CD4-positive, alpha-beta T cell treated with Interleukin-15 for 4 hours (primary cell): ENCODE results near the gene HEATR1.

ENCODE experiments used
- DNase-seq: peaks from one replicate; pipeline ENCODE4 v3.0.0-alpha.2; 2020; ENCODE audit warnings: low spot score

The HEATR1 gene

DNA sequence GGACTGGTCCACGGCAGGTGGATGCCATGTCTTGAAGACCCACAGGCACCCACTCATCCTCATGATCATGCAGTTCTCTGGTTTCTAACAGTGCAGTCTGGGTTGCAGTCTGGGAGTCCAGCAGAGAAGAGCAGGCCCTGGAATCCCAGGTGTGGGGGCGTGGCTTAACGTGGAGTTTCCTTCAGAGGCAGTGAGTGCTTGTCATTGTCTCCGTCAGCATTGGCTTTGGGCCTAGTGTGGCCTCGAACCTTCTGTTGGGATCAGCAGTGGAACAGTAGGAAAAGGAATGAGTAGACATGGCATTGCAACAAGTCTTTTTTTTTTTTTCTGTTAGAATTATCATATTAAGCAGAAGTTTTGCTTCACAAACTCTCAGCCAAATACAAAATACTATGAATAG is 67.8 kb downstream of the HEATR1 start:
- no peak for DNase-seq

DNA sequence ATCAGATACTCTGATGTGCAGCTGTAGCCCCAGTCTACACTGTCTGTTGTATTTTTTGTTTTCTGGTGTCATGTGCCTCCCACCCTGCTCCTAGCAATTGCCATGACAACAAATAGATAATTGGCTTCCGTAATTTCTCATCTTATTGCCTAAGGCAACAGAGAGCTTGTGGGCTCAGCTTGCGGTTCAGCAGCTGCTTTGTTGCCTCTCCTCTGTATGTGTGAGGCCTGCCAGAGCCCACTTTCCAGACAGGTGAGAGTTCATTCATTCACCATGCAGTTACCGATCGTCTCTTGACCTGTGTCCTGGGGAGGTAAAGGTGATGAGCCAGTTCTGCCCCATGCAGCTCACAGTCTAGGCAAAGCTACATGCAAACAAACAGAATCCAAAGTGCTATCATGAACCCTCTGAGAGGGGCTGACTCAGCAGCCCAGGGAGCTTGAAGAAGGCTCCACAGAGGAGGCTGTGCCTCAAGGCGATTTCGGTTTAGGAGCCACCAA is 68.6 kb downstream of the HEATR1 start:
- DNase-seq, result no peak

DNA sequence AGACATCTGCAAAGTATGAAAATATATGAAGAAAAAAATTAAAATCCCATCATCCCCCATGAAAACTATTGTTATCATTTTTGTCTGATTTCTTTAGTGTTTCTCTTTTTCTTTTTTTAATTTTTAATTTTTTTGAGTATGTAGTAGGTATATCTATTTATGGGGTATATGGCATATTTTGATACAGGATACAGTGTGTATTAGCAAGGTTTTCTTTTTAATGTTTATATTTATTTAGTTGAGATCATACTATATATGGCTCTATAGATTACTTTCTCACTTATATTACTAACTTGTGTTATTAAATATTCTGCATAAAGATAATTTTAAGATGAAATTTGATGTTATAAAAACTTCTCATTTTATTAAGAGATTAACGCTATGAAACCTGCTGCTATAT is 69.1 kb downstream of the HEATR1 start:
- DNase-seq, result no peak

DNA sequence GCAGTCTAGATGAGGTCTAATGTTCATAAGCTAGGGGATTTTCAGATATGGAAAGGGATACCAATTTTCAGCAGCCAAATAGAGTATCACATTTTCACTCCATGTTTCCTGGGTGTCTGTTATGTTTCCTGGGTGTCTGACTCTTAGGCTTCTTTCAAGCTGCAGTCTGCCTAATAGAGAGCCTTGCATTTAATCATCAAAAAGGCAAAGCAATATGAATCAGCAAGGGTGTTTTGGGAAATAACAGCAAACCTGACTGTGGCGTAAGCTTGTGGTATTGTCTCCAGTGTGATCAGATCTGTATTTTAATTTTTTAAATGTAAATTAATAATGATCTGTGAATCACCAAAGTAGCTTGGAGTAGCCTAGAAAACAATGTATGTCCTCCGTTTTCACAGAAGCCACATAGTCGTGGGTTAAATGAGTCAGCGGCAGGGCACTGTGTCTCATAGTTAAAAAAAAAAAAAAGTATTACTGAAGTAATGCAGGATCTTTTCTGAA is 70.1 kb downstream of the HEATR1 start:
- DNase-seq, result peak; percentile 70

DNA sequence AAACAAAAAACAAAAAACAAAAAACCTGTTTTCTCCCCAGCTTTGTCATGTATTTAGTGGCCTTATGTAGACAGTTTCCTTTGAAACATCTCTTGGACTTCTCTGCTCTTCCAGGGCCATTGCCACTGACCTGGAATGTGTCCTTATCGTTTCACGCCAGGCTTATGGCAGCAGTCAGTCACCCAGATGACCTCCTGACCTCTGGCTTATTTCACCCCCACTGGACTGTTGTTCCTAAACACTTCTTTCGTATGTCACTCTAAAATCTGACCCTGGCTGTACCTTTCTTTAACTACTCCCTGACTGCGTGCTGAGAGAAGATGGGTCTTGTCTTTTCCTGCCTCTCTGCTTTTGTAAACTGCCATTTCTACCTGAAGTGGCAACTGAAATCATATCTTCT is 71.5 kb downstream of the HEATR1 start:
- DNase-seq, result no peak

DNA sequence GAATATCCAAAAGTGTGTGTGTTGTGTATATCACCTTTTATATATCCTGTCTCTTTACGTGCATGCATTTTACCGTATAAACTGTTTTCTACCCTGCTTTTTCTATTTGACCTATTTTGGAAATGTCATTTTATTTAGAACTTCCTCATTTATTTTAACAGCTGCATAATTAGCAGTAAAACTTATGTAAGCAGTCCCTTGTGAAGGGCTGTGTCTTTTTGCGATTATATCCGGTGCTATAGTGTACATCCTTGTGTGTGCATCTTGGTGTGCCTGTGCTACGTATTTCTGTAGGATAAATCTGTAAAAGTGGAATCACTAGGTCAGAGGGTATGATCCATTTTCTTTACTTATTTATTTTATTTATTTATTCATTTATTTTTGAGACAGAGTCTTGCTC is 73.4 kb downstream of the HEATR1 start:
- DNase-seq, result no peak

DNA sequence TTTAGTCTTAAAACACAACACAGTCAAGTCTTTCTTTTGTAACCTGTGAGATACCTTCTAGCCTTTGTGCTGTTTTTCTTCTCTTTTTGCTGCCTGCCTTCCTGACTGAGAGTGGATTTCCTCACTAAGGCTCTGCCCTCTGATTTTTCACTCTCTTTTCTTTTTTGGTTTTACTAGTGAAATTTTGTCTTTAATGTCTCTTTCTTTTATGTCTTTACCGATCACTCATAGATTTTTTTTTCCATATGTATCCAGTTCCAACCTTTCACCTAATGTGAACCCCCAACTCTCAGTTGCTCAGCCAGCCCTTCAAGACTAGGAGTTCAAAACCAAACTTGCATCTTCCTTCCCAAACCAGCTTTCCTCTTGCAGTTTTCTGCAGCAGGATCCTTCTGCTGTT is 74.0 kb downstream of the HEATR1 start:
- DNase-seq, result no peak

DNA sequence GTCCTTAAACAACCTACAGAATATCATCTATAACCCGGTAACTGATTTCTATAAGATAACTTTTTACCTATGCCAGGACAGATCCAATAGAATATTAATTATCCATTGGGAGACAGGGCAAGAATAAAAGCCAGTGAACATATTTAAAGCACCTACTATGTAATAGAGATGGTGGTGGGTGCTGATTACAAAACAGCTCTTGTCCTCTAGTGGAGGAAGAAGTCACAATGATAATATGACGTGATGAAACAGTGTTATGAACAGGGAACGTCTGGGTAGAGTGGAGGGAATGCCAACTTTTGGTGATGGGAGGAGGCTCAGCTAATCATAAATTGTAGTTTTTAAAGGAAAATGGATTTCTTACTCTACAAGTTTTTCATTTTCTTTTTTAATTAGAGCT is 78.2 kb downstream of the HEATR1 start:
- no peak for DNase-seq

DNA sequence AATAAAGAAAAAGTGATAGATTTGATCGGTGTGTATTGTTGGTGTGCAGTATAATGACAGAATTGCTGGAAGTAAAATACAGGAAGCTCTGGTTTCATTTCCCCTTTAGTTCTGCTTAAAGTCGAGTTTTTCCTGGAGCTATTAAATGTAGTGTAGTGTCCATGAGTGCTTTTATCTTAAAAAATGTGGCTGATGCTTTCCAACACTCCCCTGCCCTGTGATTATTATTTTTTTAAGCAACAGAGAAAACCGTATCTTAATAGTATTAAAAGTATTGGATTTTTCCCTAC is 79.5 kb downstream of the HEATR1 start:
- no peak for DNase-seq

DNA sequence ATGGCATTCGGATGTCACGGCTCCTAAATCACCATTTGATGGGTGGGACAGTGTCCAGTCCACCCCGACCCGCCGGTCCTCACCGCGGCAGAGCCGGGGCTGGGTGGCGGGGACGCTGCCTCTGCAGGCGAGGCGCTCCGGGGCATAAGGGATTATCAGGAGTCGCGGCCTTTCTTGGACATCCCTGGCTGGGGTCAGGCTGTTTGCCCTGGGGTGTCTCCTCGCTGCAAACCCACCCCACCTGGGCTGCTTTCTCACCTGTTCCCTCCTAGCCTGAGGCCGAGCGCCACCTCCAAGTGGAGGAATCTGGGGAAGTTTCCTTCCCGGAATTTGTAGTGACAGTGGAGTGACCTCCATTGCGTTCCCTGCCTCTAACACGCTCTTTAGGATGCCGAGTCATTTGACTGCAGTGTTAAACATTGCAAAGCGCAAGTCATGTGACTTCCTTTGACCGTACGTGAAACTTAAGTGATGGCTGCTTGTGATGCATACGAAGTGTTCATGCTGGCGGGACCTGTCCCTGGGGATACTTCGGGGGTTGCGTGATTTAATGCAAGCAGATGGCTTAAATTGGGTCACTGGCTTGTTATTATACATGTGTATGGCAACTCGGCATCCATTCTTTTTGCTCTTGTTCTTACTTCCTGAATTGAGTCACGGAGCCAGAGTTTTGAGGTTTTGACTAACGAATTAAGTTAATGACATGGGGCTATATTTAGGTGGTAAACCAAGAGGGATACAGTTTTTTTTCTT is 80.0 kb downstream of the HEATR1 start:
- DNase-seq, result peak; percentile 70

DNA sequence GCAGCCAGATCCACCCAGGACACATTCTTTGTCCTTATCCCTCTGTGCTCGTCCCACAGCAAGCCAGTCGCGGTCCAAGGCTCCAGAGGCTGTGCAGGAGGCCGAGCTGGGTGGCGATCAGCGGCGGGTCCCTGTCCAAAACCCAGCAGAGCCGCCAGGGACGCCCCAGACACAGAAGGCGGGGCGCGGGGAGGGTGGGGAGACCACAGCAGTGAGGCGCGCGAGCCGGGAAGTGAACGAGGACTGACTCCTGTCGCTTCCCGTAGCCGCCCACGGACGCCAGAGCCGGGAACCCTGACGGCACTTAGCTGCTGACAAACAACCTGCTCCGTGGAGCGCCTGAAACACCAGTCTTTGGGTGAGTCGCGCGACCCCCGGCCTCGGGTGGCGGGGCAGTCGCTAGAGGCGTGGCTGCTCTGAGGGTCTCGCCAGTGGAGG is 80.6 kb downstream of the HEATR1 start, which contains the start of gene LGALS8:
Gene LGALS8, plus strand, starts transcription at position 279 of the 438 bp plus-strand sequence. CDS start 2,089 bp downstream, outside the sequence.
- DNase-seq, result peak; percentile 83

DNA sequence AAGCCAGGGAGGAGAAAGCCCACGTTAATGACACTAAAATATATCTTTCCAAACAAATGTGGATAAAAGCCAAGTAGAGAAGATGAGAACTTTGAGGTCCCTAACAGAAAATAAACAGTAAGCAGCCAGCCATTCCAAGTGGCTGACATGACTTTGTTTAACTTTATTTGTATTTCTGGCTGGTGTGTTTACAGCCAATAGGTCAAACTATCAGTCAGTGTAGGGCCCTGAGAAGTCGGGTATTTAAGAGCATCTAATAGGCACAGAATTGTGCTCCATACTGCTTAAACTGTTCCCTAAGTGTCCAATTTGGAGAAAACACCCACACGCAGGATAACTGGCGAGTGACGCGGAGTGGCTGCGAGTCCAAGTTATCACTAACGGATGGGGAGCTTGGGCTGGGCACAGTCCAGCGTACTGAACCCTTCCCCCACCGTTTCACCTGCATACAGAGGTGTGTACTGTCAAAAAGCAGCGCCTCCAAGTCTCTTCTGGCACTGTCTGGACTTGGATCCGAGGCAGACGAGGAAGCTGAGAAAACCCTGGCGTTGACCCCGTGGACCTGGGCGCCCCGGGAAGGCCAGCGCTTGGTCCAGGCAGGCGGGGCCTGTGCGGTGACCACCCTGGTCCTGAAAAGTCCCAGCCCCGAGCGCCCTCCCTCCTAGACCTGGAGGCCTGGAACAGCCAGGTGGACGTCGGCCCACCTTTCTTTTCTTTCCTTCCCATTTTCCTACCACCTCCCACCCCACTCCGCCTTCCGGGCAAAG is 81.2 kb downstream of the HEATR1 start:
- no peak for DNase-seq

DNA sequence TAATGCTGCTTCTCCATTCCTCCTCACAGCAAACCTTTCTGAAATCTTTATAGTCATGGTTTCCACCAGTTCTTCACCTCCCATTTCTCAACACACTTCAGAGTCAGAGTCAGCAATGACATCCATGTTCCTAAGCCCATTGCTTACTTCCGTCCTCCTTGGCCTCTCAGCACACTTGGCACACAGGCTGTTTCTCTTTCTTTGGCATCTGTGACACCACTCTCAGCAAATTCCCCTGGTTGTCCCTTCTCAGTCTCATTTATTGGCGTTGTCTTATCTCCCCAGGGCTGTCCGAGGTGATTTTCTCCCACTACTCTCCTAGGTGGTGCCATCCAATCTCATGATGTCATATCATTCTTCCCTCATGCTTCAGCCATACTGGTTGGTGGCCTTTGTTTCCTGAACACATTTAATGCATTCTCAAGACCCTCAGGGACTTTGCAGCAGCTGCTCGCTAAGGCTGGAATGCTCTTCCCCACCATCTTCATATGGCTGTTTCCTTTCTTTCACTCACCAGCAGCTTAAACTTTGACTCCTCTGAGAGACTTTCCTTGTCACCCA is 83.8 kb downstream of the HEATR1 start:
- DNase-seq, result no peak

DNA sequence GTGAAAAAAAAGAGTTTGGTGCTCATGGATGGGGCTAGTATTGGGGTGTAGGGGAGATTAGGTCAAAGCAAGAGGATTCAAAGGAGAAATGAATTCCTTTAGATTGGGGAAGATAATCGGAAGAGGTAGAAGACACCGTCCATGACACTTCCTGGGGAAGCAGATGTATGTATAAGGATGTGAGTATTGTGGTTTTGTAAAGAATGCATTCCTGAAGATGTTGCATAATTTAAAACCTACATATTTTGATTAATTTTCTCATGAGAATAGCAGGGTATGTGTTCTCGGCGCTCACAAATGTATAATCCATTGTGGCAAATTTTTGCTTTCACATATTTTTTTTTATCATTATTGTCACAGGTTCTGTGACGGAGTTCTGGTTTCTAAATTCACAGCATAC is 86.0 kb downstream of the HEATR1 start:
- DNase-seq, result no peak

DNA sequence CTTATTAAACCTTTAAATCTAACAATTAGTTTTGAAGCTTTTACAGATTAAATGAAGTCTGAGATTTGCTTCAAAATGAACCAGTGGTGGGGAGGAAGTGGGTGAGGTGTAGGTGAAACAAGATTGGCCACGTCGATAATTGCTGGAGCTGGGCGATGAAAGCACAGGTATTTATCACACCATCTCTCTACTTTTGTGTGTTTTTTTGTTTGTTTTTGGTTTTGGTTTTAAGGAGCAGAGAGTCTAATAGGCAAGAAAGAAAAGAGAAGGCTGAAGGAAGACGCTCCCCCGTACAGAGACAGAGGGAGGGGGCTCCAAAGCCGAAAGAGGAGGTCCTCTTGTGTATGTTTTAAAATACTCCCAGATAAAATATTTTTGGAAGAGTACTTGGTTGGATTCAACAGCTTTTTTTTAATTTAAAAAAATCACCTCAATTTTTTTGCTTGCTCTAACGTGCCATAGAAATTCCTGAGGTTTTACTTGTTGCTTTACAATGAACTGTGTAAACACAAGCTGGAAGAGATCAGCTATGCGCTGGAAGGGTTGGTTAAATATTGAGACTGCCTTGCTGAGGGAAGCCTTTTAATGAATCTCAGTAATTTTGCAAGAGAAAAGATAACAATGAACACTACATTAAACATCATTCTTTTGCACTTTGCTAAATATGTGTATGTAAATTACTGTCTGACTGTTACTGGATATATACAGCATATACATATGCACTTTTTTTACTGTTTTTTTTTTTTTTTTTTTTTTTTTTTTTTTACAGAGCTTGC is 87.2 kb downstream of the HEATR1 start:
- DNase-seq, result peak; percentile 53

DNA sequence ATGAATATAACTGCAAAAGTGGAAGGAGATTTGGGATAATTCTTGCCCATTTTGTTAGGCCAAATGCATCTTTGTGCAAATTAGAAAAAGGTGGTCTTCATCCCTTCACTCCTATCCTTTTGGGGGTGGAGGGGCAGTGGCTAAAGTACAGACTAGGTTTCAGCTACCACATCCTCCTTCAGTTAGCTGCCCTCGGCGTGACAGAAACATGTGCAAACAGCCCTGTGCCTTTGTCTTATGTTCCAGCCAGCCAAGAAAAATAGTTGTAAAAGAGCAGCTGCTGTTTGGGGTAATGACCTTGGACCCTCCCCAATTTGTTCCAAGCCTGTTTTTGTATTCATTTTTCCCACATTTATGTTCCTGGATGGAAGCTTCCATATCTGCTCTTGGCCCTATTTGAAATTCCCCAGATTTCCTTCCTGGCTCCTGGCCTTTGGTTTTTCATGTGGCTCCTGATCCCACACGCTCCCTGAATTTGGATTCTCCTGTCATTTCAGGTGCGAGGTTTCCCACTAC is 88.8 kb downstream of the HEATR1 start:
- DNase-seq, result no peak

DNA sequence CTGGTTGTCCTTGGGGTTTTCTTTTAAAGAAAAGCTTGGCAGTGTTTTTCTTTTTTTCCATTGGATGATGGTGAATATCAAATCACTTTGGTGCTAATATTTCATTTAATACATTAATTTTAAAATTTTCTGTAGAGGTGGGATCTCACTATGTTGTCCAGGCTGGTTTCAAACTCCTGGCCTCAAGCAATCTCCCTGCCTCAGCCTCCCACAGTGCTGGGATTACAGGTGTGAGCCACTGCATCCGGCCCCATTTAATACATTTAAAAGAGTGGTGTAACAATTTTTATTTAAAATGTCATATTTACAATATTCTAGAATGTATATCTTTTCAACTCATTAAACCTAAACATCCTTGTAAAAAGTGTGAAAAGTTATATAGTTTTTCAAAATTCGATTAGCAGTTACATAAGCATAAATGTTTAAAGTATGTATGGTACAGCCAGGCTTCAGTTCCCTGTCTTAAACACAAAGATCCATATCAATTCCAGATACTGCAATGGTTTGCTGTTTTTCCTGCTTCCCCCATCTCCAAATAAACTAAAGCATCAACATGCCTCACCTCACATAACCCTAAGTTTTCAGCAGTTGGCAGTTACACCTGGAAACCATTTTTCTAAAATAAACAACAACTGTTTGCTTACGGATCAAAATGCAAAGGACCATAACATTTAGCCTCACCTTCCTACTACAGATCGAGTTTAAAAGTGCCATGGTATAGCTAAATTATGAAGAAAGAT is 89.4 kb downstream of the HEATR1 start:
- no peak for DNase-seq

DNA sequence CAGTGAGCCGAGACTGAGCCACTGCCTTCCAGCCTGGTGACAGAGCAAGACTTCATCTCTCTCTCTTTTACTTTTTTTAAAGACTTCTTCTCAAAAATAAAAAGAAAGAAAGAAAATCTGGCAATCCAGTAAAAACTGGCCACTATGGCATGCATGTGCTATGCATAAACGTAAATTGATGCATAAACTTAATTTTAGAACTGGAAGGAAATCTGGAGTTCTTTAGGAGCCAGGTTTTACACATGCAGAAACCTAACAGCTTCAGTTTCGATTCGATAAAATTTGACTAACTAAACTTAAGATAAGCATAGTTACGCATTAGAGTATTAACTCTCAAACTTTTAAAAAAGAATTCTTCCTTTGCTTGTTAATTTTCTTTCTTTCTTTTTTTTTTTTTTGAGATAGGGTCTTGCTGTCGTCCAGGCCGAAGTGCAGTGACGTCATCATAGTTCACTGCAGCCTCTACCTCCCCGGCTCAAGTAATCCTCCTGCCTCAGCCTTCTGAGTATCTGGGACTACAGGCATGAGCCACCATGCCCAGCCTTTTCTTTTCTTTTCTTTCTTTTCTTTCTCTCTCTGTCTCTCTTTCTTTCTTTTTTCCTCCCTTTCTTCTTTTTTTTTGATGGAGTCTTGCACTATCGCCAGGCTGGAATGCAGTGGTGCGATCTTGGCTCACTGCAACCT is 92.4 kb downstream of the HEATR1 start:
- no peak for DNase-seq

DNA sequence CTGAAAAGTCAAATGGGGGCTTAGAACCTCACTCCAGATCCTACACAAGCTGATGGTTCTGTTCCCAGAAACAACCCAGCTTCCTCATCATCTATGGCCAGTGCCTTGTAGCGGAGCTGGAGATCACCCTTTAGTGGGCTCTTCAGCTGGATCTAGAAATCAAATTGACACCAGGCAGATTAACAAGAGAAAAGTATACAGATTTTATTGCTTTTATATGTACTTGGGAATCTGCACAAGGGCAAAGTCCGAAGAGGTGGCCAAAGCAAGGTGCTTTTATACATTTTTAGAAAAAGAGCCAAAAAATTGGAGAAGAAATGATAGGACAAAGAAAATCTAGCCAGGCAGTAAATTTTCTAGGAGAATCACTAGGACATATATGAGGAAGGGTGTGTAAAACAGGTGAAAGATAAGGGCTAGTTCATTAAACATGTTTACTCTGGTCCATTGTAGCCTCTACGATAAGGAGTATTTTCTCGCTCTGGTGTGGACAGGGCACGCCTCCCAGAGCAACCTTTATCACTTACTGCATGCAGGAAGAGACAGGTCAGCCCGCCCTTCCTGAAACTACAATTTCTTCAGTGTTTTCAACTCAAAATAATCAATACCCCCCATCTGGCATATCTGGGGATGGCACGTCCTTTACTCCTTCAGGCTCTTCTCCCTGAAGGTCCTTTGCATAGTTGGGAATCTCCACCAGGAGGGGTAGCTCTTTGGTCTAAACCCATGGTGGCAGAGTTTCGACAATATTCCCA is 94.5 kb downstream of the HEATR1 start:
- DNase-seq, result no peak

DNA sequence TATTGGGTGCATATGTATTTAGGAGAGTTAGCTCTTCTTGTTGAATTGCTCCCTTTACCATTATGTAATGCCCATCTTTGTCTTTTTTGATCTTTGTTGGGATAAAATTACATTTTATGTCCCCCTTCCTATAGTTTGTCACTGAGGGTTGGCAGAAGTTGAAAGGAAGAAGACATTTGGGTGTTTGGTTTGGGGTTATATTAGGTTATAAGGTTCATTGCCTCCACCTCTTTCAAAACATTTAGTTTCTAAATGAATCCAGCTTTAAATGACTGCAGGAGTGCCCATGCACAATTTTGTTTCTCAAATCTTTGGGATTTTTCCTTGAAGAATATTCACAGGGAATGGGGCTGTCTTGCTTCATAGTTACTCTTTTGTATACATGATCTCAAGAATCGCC is 95.1 kb downstream of the HEATR1 start:
- no peak for DNase-seq
